ENCODE results near the gene LRRC72.

Gene LRRC72

DNA sequence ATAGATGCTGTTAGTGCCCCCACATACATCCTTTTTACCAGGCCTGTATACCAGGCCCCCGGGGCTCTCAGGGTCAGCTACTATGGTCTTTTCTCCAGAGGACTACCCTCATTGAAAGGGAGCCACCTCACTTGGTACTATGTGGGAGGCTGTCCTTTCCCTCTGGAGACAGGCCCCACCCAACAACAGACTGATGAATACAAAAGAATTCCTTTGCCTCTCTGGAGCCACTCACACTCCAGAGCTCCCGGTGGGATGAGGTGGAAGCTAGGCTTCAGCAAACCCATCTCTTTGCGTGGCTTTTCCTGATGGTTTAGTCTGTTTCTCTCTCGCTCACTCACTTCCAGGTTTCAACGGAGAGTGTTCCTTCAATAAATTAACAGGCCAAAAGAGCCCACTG is 88.6 kb downstream of the LRRC72 start:
- Mint-ChIP-seq H3K27ac (no peak overlapping the region), H3K4me1 (peaks cover 20% of the 10 kb centered on the region)
- no peak for ATAC-seq

DNA sequence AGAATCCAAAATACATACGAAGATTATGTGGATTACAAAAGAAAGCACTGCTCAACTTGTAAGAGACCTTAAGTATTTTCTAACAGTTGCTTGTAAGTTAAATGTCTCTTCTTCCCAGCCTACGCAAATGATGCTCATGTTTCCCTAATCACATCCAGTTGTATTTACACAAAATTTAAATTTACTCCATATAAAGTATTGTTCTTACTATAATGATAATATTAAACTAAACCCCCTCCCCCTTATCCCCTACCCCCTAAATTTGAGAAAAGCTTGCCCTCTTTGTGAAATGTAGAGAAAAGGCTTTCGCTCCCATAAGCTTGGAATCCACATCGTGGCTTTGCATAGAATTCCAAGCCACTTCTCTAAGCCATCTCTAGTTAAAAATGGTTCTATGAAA is 89.5 kb downstream of the LRRC72 start:
- Mint-ChIP-seq H3K4me3 (no peak overlapping the region), H3K27ac (no peak overlapping the region), H3K27me3 (no peaks in the 10 kb centered on the region), H3K9me3 (no peaks in the 10 kb centered on the region), H3K4me1 (peaks cover 26% of the 10 kb centered on the region)
- no peak for DNase-seq
- ATAC-seq = no peak

More for the DNA sequence above, 88.6 kb downstream of the LRRC72 start:
- H3K9me3 Mint-ChIP-seq = no peaks in the 10 kb centered on the region
- H3K27me3 Mint-ChIP-seq = no peaks in the 10 kb centered on the region
- H3K4me3 Mint-ChIP-seq = no peak overlapping the region
- DNase-seq = no peak

DNA sequence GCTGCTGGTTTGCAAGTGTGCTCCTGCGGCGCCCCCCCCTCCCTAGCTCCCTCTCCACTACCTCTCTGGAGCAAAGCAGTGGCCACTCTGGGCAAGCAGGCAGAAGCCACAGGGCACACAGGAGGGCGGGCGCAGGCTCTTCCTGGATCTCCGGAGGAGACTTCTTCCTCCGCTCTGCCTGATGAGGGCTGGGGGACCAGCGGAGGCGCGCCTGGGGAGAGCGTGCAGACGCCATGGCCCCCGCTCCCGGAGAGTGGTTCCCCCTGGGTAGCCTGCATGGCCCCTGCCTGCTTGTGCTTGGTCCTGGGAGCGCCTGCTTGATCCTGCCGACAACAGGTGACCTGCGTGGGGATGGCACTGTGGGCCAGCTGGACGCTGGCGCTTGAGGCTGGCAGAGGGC is 89.9 kb downstream of the LRRC72 start:
- H3K9me3 Mint-ChIP-seq = no peaks in the 10 kb centered on the region
- H3K4me3 Mint-ChIP-seq = no peak overlapping the region
- H3K27me3 Mint-ChIP-seq = no peaks in the 10 kb centered on the region
- ATAC-seq = no peak
- no peak overlapping the region for H3K27ac Mint-ChIP-seq
- no peak for DNase-seq
- H3K4me1 Mint-ChIP-seq = peaks cover 24% of the 10 kb centered on the region

DNA sequence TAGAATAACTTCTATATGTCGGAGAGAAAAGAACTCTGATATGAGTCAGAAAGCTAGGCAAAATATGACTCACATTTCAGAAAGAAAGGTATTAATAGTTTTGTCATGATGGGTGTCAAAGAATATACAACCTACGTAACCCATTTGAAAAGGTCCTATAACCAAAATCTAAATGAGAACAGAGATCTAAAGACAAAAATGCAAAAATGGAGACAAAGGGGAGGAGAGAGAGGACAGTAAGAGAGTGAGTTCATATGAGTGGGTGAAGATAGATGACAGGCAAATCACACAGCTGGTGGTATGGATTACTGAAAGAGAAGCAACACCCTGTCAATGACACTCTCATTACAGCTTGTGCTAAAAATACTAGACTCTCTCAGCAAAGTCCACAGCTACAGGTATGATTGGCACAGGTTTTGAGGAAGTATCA is 93.4 kb downstream of the LRRC72 start:
- ATAC-seq (peak; percentile 99), DNase-seq (peak; percentile 16 to 22)
- peak overlapping the region; percentile 59 to 89 for H3K27ac Mint-ChIP-seq
- no peaks in the 10 kb centered on the region for H3K9me3 Mint-ChIP-seq
- H3K27me3 Mint-ChIP-seq = no peaks in the 10 kb centered on the region
- peaks cover 18% of the 10 kb centered on the region for H3K4me1 Mint-ChIP-seq
- H3K4me3 Mint-ChIP-seq = peak overlapping the region; percentile 53 to 57

DNA sequence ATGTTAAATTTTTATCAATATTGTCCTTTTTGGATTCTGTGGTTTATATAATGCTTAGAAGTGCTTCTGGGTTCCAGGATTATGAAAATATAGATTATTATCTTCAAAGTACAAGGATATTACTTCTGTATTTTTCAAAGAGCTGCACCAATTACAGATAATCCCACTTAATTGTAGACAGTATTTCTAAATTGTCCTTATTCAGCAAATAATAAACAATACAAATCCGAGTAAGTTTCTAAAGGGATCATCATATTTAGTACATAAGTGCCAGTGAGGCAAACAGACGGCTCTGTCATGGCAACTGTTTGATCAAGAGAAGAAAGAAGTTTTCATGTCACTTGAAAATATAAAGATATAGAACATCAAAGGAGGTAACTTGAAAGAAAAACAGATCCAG is 99.8 kb downstream of the LRRC72 start:
- Mint-ChIP-seq H3K27ac (no peak overlapping the region), H3K27me3 (no peaks in the 10 kb centered on the region), H3K9me3 (no peaks in the 10 kb centered on the region), H3K4me1 (no peaks in the 10 kb centered on the region), H3K4me3 (no peak overlapping the region)
- no peak for ATAC-seq
- DNase-seq = no peak

DNA sequence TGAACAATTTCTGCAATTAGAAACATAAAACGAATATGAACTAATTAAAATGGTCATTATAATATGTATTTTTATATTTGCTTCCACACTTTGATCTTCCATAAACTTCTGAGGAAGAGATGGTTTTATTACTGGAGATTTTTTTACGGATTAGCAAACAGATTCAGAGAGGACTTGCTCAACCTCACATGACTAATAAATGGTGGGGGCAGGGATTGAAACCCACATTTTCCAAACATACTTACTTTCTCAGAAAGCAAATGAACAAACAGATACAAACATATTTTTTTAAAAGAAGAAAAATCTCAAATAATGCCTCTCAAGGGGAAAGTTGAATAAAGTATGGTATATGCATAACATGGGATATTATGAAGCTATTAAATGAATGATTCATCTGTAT is 100.6 kb downstream of the LRRC72 start:
- DNase-seq = no peak
- Mint-ChIP-seq H3K27ac (no peak overlapping the region), H3K4me3 (no peak overlapping the region), H3K9me3 (no peaks in the 10 kb centered on the region), H3K27me3 (no peaks in the 10 kb centered on the region), H3K4me1 (no peaks in the 10 kb centered on the region)
- ATAC-seq = no peak

DNA sequence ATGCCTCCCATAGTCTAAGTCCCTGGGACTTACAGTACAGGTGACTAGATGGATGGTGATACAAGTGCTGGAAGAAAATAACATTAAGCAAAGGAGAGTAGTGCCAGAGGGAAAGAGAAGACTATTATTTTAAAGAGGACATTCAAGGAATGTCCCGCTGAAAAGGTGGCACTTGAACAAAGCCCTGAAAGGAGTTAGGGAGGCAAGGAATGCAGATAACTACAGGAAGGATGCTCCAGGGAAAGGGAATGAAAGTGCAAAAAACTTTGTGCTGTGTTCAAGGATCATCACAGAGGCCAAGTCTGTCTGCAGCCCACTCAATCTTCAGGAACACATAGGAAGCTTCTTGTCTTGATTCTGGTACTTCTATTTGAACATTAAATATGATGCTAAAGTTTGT is 104.0 kb downstream of the LRRC72 start:
- no peaks in the 10 kb centered on the region for H3K4me1 Mint-ChIP-seq
- no peak overlapping the region for H3K4me3 Mint-ChIP-seq
- H3K27me3 Mint-ChIP-seq = no peaks in the 10 kb centered on the region
- DNase-seq (no peak), ATAC-seq (no peak)
- H3K9me3 Mint-ChIP-seq = no peaks in the 10 kb centered on the region
- no peak overlapping the region for H3K27ac Mint-ChIP-seq
